NCI-H226 (cell line): ENCODE results near the gene PDGFC.

Experiments used
- DNase-seq: peaks from one replicate; pipeline ENCODE4 v3.0.0-alpha.2; 2015

PDGFC gene

GRCh38 chr4:156733582-156733981 is 238.0 kb downstream of the PDGFC start:
- DNase-seq, result no peak

- DNase-seq, result no peak
Observed at GRCh38 chr4:156732634-156733033, 239.0 kb downstream of the PDGFC start.

GRCh38 chr4:156729416-156729815 is 242.2 kb downstream of the PDGFC start:
- DNase-seq, result no peak

GRCh38 chr4:156725257-156725656 is 246.3 kb downstream of the PDGFC start:
- DNase-seq, result no peak

GRCh38 chr4:156723951-156724668 is 247.5 kb downstream of the PDGFC start:
- no peak for DNase-seq

GRCh38 chr4:156718226-156718625 is 253.4 kb downstream of the PDGFC start:
- DNase-seq, result peak; percentile 57

- no peak for DNase-seq
Observed at GRCh38 chr4:156711193-156711590, 260.4 kb downstream of the PDGFC start.
